ENCODE results near the gene SLCO4A1.
A peak's percentile ranks its signal among the peaks of the same experiment; 100 is the strongest.

Gene SLCO4A1

DNA sequence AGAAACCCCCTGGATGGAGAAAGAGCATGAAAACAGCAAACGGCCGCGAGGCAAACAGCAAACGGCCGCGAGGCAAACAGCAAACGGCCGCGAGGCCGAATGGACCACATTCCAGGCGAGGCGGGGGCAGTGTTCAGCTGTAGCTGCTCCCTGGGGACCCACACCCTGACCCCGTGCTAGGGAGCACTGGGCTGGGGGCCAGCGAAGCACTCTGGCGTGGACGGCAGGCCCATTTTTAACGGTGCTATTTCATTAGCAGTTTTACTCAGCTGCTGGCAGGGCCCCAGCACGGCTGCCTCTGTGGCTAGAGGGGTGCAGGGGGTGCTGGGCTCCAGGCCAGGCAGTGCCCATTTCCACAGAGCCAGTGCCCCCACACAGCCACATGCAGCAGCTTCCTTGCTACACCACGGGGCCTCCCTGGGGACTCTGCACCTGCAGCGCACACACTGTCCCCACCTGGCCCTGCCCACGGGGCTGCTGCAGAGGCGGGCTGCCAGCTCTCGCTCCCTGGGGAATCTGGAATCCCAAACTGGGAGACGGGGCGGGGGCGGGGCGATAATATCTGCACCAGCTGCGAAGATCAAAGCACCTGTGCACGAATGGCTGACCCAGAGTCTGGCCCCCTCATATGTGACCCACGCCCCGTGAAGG is 35.6 kb upstream of the SLCO4A1 start:
- DNase-seq = no peak

- DNase-seq = no peak
Measured at GRCh38 chr20:62607366-62608217, 34.7 kb upstream of the SLCO4A1 start.

DNA sequence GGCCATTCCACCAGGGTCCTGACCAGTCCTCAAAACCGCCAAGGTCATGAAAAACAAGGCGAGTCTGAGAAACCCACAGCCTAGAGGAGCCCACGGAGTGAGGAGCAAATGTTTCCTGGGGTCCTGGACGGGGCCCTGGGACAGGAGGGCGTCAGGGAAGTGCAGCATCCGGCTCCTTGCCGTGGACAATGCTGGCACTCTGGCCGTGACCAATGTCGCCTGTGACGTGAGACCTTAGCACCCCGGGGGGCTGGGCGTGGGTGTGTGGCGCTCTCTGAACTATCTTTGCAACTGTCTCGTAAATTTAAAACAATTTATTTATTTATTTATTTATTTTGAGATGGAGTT is 34.1 kb upstream of the SLCO4A1 start:
- DNase-seq = no peak

DNA sequence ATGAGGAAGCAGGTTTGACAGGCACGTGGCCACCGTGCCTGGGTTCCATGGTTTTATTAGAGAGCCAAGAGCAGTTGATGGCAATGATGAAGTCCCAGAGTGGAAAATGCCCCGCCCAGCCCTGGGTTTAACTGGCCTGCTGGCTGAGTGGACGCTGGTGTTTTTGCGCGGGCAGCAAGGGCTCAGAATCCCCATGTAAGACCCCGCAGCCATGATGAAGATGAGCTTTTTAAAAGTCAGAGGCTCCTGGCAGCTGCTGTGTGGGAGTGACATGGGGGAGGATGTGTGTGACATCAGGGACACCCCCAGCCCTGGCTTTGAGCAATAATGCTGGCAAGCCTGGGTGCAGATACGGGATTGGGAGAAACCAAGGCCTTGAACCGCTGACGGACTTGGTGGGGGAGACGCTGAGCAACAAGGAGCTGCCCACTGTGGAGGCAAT is 33.0 kb upstream of the SLCO4A1 start:
- no peak for DNase-seq

- no peak for DNase-seq
Measured at GRCh38 chr20:62609811-62610757, 32.2 kb upstream of the SLCO4A1 start.

- no peak for DNase-seq
Measured at GRCh38 chr20:62611012-62611411, 31.3 kb upstream of the SLCO4A1 start.

DNA sequence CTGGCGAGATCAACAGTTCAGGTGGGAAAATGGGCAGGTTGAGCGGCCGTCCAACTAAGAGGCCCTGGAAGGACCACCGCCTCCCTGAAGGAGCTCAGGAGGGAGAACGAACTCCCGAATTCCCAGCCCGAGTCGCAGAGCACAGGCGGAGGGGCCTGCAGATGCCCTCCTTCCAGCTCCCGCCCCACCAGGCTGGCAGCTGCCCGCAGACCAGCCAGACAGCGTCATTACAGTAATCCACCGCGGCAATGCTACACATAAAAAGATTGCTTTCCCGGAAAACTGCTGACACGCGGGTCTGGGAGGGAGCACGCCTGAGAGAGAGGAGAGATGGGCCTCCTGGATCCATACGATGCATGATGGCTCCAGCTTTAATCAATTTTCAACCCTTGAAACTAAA is 30.5 kb upstream of the SLCO4A1 start:
- no peak for DNase-seq

DNA sequence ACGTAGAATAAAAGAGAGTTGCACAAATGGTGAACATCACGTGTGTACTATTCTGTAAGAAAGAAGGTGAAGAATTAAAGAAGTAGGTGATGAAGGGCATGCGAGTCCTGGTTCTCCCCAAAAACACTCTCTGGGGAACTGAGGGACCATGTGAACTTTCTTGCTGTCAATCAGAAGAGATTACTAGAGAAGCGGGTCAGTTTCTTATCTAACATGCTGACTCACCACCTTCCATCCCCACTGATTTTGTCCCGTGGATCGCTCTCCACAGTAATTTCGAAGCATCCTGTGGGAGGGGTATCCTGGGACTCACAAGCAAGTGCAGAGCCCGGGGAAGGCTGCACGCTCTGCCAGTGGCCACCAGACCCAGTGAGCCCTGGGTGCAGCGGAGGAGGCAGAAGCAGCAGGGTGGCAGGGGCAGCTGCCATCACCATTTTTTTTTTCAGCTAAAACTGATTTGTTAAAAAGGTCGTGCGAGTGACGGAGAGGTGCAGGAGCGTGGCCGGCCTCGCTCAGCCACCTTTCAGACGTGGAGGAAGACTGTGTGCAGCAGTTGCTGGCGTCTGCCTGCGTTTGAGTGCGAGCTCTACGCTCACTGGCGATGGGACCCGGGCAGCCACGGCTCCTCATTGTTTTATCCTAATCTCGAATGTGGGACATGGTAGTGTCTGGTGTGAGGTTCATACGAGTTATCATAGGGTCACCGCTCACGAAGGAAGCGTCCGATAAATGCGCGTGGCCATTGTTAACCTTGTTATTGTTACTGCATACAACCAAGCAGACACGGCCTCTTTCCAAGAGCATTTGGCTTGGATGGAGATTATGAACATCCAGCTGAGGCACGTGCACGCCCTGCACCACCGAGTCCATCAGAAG is 28.0 kb upstream of the SLCO4A1 start:
- DNase-seq = no peak

- no peak for DNase-seq
Measured at GRCh38 chr20:62614961-62615680, 27.2 kb upstream of the SLCO4A1 start.

GRCh38 chr20:62615750-62616251 is 26.5 kb upstream of the SLCO4A1 start:
- DNase-seq = no peak

GRCh38 chr20:62616728-62617621 is 25.3 kb upstream of the SLCO4A1 start:
- peak in 41 of 58 donors; percentile 1 to 64 (median 26) for DNase-seq

- peak in 1 of 58 donors; percentile 17 for DNase-seq
Measured at GRCh38 chr20:62617711-62618483, 24.4 kb upstream of the SLCO4A1 start.

- DNase-seq = no peak
Measured at GRCh38 chr20:62618611-62619529, 23.4 kb upstream of the SLCO4A1 start.

DNA sequence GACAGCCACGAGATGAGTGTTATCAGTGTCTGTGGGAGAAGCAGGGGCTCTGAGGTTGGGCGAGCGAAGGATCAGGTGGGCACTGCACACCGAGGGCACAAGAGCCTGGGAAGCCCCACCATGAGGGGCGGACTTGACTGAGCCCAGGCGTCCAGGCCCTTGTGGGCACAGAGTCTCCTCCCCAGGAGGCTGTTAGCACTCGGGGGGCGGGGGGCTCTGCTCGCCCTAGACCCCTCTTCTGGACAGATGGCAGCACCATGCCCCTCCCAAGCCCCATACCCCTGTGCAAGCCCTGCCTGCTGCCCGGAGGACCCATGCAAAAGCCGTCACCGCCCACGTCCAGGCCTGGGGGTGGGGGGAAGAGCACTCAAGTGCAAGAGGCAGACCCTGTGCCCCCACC is 21.7 kb upstream of the SLCO4A1 start:
- no peak for DNase-seq

GRCh38 chr20:62621251-62622110 is 20.8 kb upstream of the SLCO4A1 start:
- DNase-seq = no peak

Measured in anterior cingulate cortex (tissue), 58 donors.